ENCODE measurements around the gene TYK2.
"Not testable (repeated sequence)": the region's sequence is repeated elsewhere in the genome, so short reads cannot be mapped to it uniquely, and the experiment has no call there.

Gene TYK2

GRCh38 chr19:10407096-10407495 lies 26.7 kb upstream of the TYK2 start:
- no peak for DNase-seq

GRCh38 chr19:10406191-10406590 lies 25.8 kb upstream of the TYK2 start:
- DNase-seq = no peak

GRCh38 chr19:10404888-10405820 lies 24.8 kb upstream of the TYK2 start:
- DNase-seq = no peak

GRCh38 chr19:10403137-10404021 lies 23.0 kb upstream of the TYK2 start, which contains the start of gene CDC37:
CDC37 (minus strand) TSS chr19:10403542; CDS start chr19:10403479, 63 bp downstream.
- peak; percentile 97 for DNase-seq

- DNase-seq = no peak
These were observed 22.2 kb upstream of the TYK2 start for GRCh38 chr19:10402441-10403038.

GRCh38 chr19:10399878-10400277 lies 19.5 kb upstream of the TYK2 start:
- no peak for DNase-seq

- DNase-seq = not testable (repeated sequence)
These were observed 19.0 kb upstream of the TYK2 start for GRCh38 chr19:10399340-10399739.

GRCh38 chr19:10398819-10399218 lies 18.4 kb upstream of the TYK2 start:
- DNase-seq = no peak

- no peak for DNase-seq
These were observed 15.5 kb upstream of the TYK2 start for GRCh38 chr19:10395917-10396316.

- DNase-seq = no peak
These were observed 15.1 kb upstream of the TYK2 start for GRCh38 chr19:10395436-10395835.

GRCh38 chr19:10395003-10395402 lies 14.6 kb upstream of the TYK2 start:
- DNase-seq = no peak

- DNase-seq = no peak
These were observed 12.8 kb upstream of the TYK2 start for GRCh38 chr19:10393137-10393536.

GRCh38 chr19:10392120-10392519 lies 11.7 kb upstream of the TYK2 start:
- DNase-seq = no peak

- peak; percentile 75 for DNase-seq
These were observed 10.4 kb upstream of the TYK2 start for GRCh38 chr19:10390652-10391286.

- DNase-seq = peak; percentile 53
These were observed 9.5 kb upstream of the TYK2 start for GRCh38 chr19:10389863-10390262.

- DNase-seq = peak; percentile 75
These were observed 8.6 kb upstream of the TYK2 start for GRCh38 chr19:10388957-10389356.

- no peak for DNase-seq
These were observed 4.2 kb upstream of the TYK2 start for GRCh38 chr19:10384580-10384979.

GRCh38 chr19:10383223-10383499 lies 2.8 kb upstream of the TYK2 start:
- DNase-seq = not testable (repeated sequence)

GRCh38 chr19:10379880-10380312 lies 476 bp downstream of the TYK2 start:
- no peak for DNase-seq

GRCh38 chr19:10378124-10378523 lies 2.2 kb downstream of the TYK2 start:
- no peak for DNase-seq

GRCh38 chr19:10377140-10377640 lies 3.2 kb downstream of the TYK2 start:
- not testable (repeated sequence) for DNase-seq

- DNase-seq = no peak
These were observed 5.4 kb downstream of the TYK2 start for GRCh38 chr19:10374931-10375330.

- no peak for DNase-seq
These were observed 7.7 kb downstream of the TYK2 start for GRCh38 chr19:10372690-10373089.
